Stomach smooth muscle (tissue), 2 donors: ENCODE data around the gene CAMSAP2.

Experiments used
- H3K27ac ChIP-seq: one replicate; pipeline ENCODE4 v1.7.0; 2013; ENCODE audit warnings: mild to moderate bottlenecking, low read length, inconsistent platforms
- H3K27me3 ChIP-seq, 2 donors: one replicate each; pipeline ENCODE4 v1.7.0; 2013; ENCODE audit warnings: low read length in 2 of 2; ENCODE audit not compliant: insufficient read depth in 2 of 2, control insufficient read depth in 1 of 2
- H3K36me3 ChIP-seq, 2 donors: one replicate each; pipeline ENCODE4 v1.7.0; 2013; ENCODE audit warnings: low read length in 2 of 2; ENCODE audit not compliant: control insufficient read depth in 2 of 2, insufficient read depth in 2 of 2
- H3K4me1 ChIP-seq: one replicate; pipeline ENCODE4 v1.7.0; 2013; ENCODE audit warnings: low read length; ENCODE audit not compliant: control insufficient read depth, insufficient read depth
- H3K4me3 ChIP-seq, 2 donors: one replicate each; pipeline ENCODE4 v1.7.0; 2013; ENCODE audit warnings: low read length in 2 of 2
- H3K9ac ChIP-seq, 2 donors: one replicate each; pipeline ENCODE4 v1.7.0; 2013; ENCODE audit warnings: low read length in 2 of 2, mild to moderate bottlenecking in 1 of 2
- H3K9me3 ChIP-seq, 2 donors: one replicate each; pipeline ENCODE4 v1.7.0; 2013; ENCODE audit warnings: low read length in 2 of 2; ENCODE audit not compliant: control insufficient read depth in 2 of 2
- donor health status: healthy.
- donor health status: Pancreatic carcinoma.

The CAMSAP2 gene

GRCh38 chr1:200738327-200738948 lies at the start of gene CAMSAP2:
CAMSAP2 (plus strand) TSS chr1:200738893; CDS start chr1:200739828, 935 bp downstream.
- peak within 1 kb of the TSS; percentile 92 to 97 for H3K9ac ChIP-seq
- peak within 1 kb of the TSS; percentile 97 for H3K27ac ChIP-seq
- H3K36me3 ChIP-seq: no peaks in the 10 kb centered on the region
- peaks cover 5% of the 10 kb centered on the region for H3K4me1 ChIP-seq
- H3K4me3 ChIP-seq: peak within 1 kb of the TSS; percentile 97
- no peaks in the 10 kb centered on the region for H3K27me3 ChIP-seq
- H3K9me3 ChIP-seq: no peaks in the 10 kb centered on the region

GRCh38 chr1:200692316-200692715 lies 46.4 kb upstream of the CAMSAP2 start:
- Histone ChIP-seq H3K4me3 (no peak overlapping the region), H3K4me1 (no peaks in the 10 kb centered on the region), H3K9me3 (no peaks in the 10 kb centered on the region), H3K36me3 (no peaks in the 10 kb centered on the region), H3K9ac (no peak overlapping the region), H3K27ac (no peak overlapping the region), H3K27me3 (no peaks in the 10 kb centered on the region)

GRCh38 chr1:200693327-200693726 lies 45.4 kb upstream of the CAMSAP2 start:
- Histone ChIP-seq H3K9ac (no peak overlapping the region), H3K4me1 (no peaks in the 10 kb centered on the region), H3K36me3 (no peaks in the 10 kb centered on the region), H3K9me3 (no peaks in the 10 kb centered on the region), H3K27ac (no peak overlapping the region), H3K4me3 (no peak overlapping the region), H3K27me3 (no peaks in the 10 kb centered on the region)

- no peaks in the 10 kb centered on the region for H3K36me3 ChIP-seq
These were observed 44.0 kb upstream of the CAMSAP2 start for GRCh38 chr1:200694738-200695137.

GRCh38 chr1:200699871-200700270 lies 38.8 kb upstream of the CAMSAP2 start:
- Histone ChIP-seq H3K9ac (no peak overlapping the region), H3K9me3 (no peaks in the 10 kb centered on the region), H3K4me3 (no peak overlapping the region), H3K27ac (no peak overlapping the region), H3K36me3 (no peaks in the 10 kb centered on the region), H3K4me1 (no peaks in the 10 kb centered on the region), H3K27me3 (no peaks in the 10 kb centered on the region)

More at GRCh38 chr1:200694738-200695137, 44.0 kb upstream of the CAMSAP2 start:
- H3K9me3 ChIP-seq: no peaks in the 10 kb centered on the region
- no peaks in the 10 kb centered on the region for H3K27me3 ChIP-seq
- H3K9ac ChIP-seq: no peak overlapping the region
- no peak overlapping the region for H3K27ac ChIP-seq
- no peak overlapping the region for H3K4me3 ChIP-seq
- H3K4me1 ChIP-seq: no peaks in the 10 kb centered on the region

- no peak overlapping the region for H3K9ac ChIP-seq
- no peaks in the 10 kb centered on the region for H3K27me3 ChIP-seq
- no peak overlapping the region for H3K27ac ChIP-seq
- no peaks in the 10 kb centered on the region for H3K9me3 ChIP-seq
- H3K4me1 ChIP-seq: no peaks in the 10 kb centered on the region
- no peak overlapping the region for H3K4me3 ChIP-seq
- H3K36me3 ChIP-seq: no peaks in the 10 kb centered on the region
These were observed 33.6 kb upstream of the CAMSAP2 start for GRCh38 chr1:200704986-200705500.

GRCh38 chr1:200706111-200706814 lies 32.4 kb upstream of the CAMSAP2 start:
- H3K27ac ChIP-seq: no peak overlapping the region
- no peak overlapping the region for H3K4me3 ChIP-seq
- no peak overlapping the region for H3K9ac ChIP-seq
- no peaks in the 10 kb centered on the region for H3K27me3 ChIP-seq
- H3K36me3 ChIP-seq: no peaks in the 10 kb centered on the region
- no peaks in the 10 kb centered on the region for H3K4me1 ChIP-seq
- no peaks in the 10 kb centered on the region for H3K9me3 ChIP-seq

GRCh38 chr1:200707116-200707515 lies 31.6 kb upstream of the CAMSAP2 start:
- Histone ChIP-seq H3K36me3 (no peaks in the 10 kb centered on the region), H3K9me3 (no peaks in the 10 kb centered on the region), H3K4me1 (no peaks in the 10 kb centered on the region), H3K27ac (no peak overlapping the region), H3K9ac (no peak overlapping the region), H3K4me3 (no peak overlapping the region), H3K27me3 (no peaks in the 10 kb centered on the region)

GRCh38 chr1:200708161-200708560 lies 30.5 kb upstream of the CAMSAP2 start:
- H3K9ac ChIP-seq: no peak overlapping the region
- no peaks in the 10 kb centered on the region for H3K36me3 ChIP-seq
- H3K4me1 ChIP-seq: no peaks in the 10 kb centered on the region
- H3K9me3 ChIP-seq: no peaks in the 10 kb centered on the region
- H3K27me3 ChIP-seq: no peaks in the 10 kb centered on the region
- no peak overlapping the region for H3K4me3 ChIP-seq
- no peak overlapping the region for H3K27ac ChIP-seq

GRCh38 chr1:200708769-200709168 lies 29.9 kb upstream of the CAMSAP2 start:
- H3K4me3 ChIP-seq: no peak overlapping the region
- no peaks in the 10 kb centered on the region for H3K4me1 ChIP-seq
- no peak overlapping the region for H3K9ac ChIP-seq
- H3K36me3 ChIP-seq: no peaks in the 10 kb centered on the region
- no peaks in the 10 kb centered on the region for H3K27me3 ChIP-seq
- H3K9me3 ChIP-seq: no peaks in the 10 kb centered on the region
- no peak overlapping the region for H3K27ac ChIP-seq

- Histone ChIP-seq H3K27me3 (no peaks in the 10 kb centered on the region), H3K27ac (no peak overlapping the region), H3K4me3 (no peak overlapping the region), H3K9me3 (no peaks in the 10 kb centered on the region), H3K4me1 (no peaks in the 10 kb centered on the region), H3K36me3 (no peaks in the 10 kb centered on the region), H3K9ac (no peak overlapping the region)
These were observed 28.5 kb upstream of the CAMSAP2 start for GRCh38 chr1:200710166-200710565.
